ENCODE measurements around the gene CRIP3.
A peak's percentile ranks its signal among the peaks of the same experiment; 100 is the strongest.

CRIP3 gene

GRCh38 chr6:43283905-43284304 is 24.7 kb downstream of the CRIP3 start:
- H3K4me1 ChIP-seq (ENCODE audit: control insufficient read depth, insufficient read depth, low read length): no peaks in the 10 kb centered on the region
- no peak overlapping the region for H3K4me3 ChIP-seq (ENCODE audit: low read length)
- no peak overlapping the region for H3K9ac ChIP-seq (ENCODE audit: low read length)
- no peaks in the 10 kb centered on the region for H3K9me3 ChIP-seq (ENCODE audit: control insufficient read depth, low read length)
- H3K27me3 ChIP-seq (ENCODE audit: control insufficient read depth, insufficient read depth, low read length): peaks cover 17% of the 10 kb centered on the region
- no peaks in the 10 kb centered on the region for H3K36me3 ChIP-seq (ENCODE audit: control insufficient read depth, insufficient read depth, low read length)

GRCh38 chr6:43283514-43283901 is 25.1 kb downstream of the CRIP3 start:
- Histone ChIP-seq H3K4me3 (ENCODE audit: low read length) (no peak overlapping the region), H3K9me3 (ENCODE audit: control insufficient read depth, low read length) (no peaks in the 10 kb centered on the region), H3K36me3 (ENCODE audit: control insufficient read depth, insufficient read depth, low read length) (no peaks in the 10 kb centered on the region), H3K27me3 (ENCODE audit: control insufficient read depth, insufficient read depth, low read length) (peaks cover 17% of the 10 kb centered on the region), H3K4me1 (ENCODE audit: control insufficient read depth, insufficient read depth, low read length) (no peaks in the 10 kb centered on the region), H3K9ac (ENCODE audit: low read length) (no peak overlapping the region)

DNA sequence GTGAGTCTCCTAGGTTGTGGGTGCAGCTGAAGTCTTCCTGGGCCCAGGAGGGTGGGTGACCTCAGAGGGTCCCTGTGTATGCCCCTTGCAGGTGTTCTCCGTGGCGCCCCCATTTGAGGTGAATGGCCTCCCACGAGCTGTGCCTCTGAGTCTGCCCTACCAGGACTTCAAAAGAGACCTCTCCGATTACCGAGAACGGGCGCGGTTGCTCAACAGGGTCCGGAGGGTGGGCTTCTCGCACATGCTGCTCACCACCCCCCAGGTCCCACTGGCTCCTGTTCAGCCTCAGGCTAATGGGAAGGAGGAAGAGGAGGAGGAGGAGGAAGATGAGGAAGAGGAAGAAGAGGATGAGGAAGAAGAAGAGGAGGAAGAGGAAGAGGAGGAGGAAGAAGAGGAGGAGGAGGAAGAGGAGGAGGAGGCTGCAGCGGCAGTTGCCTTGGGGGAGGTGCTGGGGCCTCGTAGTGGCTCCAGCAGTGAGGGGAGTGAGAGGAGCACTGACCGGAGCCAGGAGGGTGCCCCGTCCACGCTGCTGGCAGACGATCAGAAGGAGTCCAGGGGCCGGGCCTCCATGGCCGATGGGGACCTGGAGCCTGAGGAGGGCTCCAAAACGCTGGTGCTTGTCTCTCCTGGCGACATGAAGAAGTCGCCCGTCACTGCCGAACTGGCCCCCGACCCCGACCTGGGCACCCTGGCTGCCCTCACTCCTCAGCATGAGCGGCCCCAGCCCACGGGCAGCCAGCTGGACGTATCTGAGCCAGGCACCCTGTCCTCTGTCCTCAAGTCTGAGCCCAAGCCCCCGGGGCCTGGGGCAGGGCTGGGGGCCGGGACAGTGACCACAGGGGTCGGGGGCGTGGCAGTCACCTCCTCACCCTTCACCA is 25.8 kb downstream of the CRIP3 start:
- peaks cover 17% of the 10 kb centered on the region for H3K27me3 ChIP-seq (ENCODE audit: control insufficient read depth, insufficient read depth, low read length)
- H3K4me3 ChIP-seq (ENCODE audit: low read length): no peak overlapping the region
- peaks cover 6% of the 10 kb centered on the region for H3K4me1 ChIP-seq (ENCODE audit: control insufficient read depth, insufficient read depth, low read length)
- H3K36me3 ChIP-seq (ENCODE audit: control insufficient read depth, insufficient read depth, low read length): no peaks in the 10 kb centered on the region
- no peak overlapping the region for H3K9ac ChIP-seq (ENCODE audit: low read length)
- H3K9me3 ChIP-seq (ENCODE audit: control insufficient read depth, low read length): no peaks in the 10 kb centered on the region

GRCh38 chr6:43282060-43282459 is 26.6 kb downstream of the CRIP3 start:
- peaks cover 14% of the 10 kb centered on the region for H3K4me1 ChIP-seq (ENCODE audit: control insufficient read depth, insufficient read depth, low read length)
- no peak overlapping the region for H3K9ac ChIP-seq (ENCODE audit: low read length)
- H3K4me3 ChIP-seq (ENCODE audit: low read length): no peak overlapping the region
- peaks cover 17% of the 10 kb centered on the region for H3K27me3 ChIP-seq (ENCODE audit: control insufficient read depth, insufficient read depth, low read length)
- H3K9me3 ChIP-seq (ENCODE audit: control insufficient read depth, low read length): no peaks in the 10 kb centered on the region
- H3K36me3 ChIP-seq (ENCODE audit: control insufficient read depth, insufficient read depth, low read length): no peaks in the 10 kb centered on the region

- H3K27me3 ChIP-seq (ENCODE audit: control insufficient read depth, insufficient read depth, low read length): peaks cover 17% of the 10 kb centered on the region
- H3K9me3 ChIP-seq (ENCODE audit: control insufficient read depth, low read length): no peaks in the 10 kb centered on the region
- H3K9ac ChIP-seq (ENCODE audit: low read length): no peak overlapping the region
- H3K36me3 ChIP-seq (ENCODE audit: control insufficient read depth, insufficient read depth, low read length): no peaks in the 10 kb centered on the region
- H3K4me1 ChIP-seq (ENCODE audit: control insufficient read depth, insufficient read depth, low read length): peaks cover 32% of the 10 kb centered on the region
- H3K4me3 ChIP-seq (ENCODE audit: low read length): no peak overlapping the region
Observed at GRCh38 chr6:43280234-43280633, 28.4 kb downstream of the CRIP3 start.

- Histone ChIP-seq H3K4me1 (ENCODE audit: control insufficient read depth, insufficient read depth, low read length) (peaks cover 45% of the 10 kb centered on the region), H3K9me3 (ENCODE audit: control insufficient read depth, low read length) (no peaks in the 10 kb centered on the region), H3K4me3 (ENCODE audit: low read length) (no peak overlapping the region), H3K27me3 (ENCODE audit: control insufficient read depth, insufficient read depth, low read length) (peaks cover 3% of the 10 kb centered on the region), H3K9ac (ENCODE audit: low read length) (no peak overlapping the region), H3K36me3 (ENCODE audit: control insufficient read depth, insufficient read depth, low read length) (no peaks in the 10 kb centered on the region)
Observed at GRCh38 chr6:43278524-43279078, 30.0 kb downstream of the CRIP3 start.

DNA sequence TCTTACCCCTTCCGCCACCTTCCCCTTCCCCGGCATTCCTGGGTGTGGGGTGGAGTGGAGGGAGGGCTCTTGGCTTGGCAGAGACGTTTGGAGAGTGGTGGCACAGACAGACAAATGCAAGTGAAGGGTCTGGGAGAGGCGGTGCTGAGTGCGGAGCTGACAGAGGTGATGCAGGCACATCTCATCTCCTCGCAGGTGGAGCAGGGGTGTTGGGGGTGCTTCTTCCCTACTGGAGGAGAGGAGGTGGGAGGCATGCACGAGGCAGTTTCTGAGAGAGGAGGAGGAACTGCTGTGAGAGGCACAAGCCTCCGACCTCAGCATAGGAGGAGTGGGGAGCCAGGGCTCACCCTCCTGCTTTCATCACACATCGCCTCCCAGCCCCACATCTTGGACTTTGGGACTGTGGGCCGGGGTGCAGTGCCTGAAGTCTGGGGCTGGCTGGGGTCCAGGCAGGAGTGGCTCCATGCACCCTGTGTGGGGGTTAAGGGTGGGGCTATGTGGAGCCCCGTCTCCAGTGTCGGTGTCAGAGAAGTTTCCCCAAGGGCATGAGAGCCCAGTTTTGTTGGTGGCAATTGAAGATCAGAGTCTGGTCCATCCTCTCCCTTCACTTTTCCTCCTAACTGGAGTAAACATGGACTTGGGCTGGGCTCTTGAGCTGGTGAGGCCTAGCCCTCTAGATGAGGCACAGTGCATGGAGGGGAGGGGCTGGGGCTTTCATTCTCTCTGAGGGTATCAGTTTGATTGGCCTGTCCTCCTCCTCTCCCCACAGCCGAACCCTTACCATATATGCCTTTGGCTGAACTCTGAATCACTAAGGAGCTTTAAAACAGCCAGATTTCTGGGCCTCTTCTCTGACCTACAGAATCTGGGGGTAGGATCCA is 30.7 kb downstream of the CRIP3 start:
- Histone ChIP-seq H3K4me1 (ENCODE audit: control insufficient read depth, insufficient read depth, low read length) (peaks cover 45% of the 10 kb centered on the region), H3K9ac (ENCODE audit: low read length) (no peak overlapping the region), H3K36me3 (ENCODE audit: control insufficient read depth, insufficient read depth, low read length) (no peaks in the 10 kb centered on the region), H3K27me3 (ENCODE audit: control insufficient read depth, insufficient read depth, low read length) (peaks cover 3% of the 10 kb centered on the region), H3K9me3 (ENCODE audit: control insufficient read depth, low read length) (no peaks in the 10 kb centered on the region), H3K4me3 (ENCODE audit: low read length) (no peak overlapping the region)

GRCh38 chr6:43277306-43277642 is 31.4 kb downstream of the CRIP3 start:
- H3K27me3 ChIP-seq (ENCODE audit: control insufficient read depth, insufficient read depth, low read length): peaks cover 2% of the 10 kb centered on the region
- peaks cover 45% of the 10 kb centered on the region for H3K4me1 ChIP-seq (ENCODE audit: control insufficient read depth, insufficient read depth, low read length)
- H3K36me3 ChIP-seq (ENCODE audit: control insufficient read depth, insufficient read depth, low read length): no peaks in the 10 kb centered on the region
- H3K9ac ChIP-seq (ENCODE audit: low read length): peak overlapping the region; percentile 15
- H3K9me3 ChIP-seq (ENCODE audit: control insufficient read depth, low read length): no peaks in the 10 kb centered on the region
- no peak overlapping the region for H3K4me3 ChIP-seq (ENCODE audit: low read length)

- Histone ChIP-seq H3K4me3 (ENCODE audit: low read length) (no peak overlapping the region), H3K9ac (ENCODE audit: low read length) (peak overlapping the region; percentile 15), H3K9me3 (ENCODE audit: control insufficient read depth, low read length) (no peaks in the 10 kb centered on the region), H3K36me3 (ENCODE audit: control insufficient read depth, insufficient read depth, low read length) (no peaks in the 10 kb centered on the region), H3K4me1 (ENCODE audit: control insufficient read depth, insufficient read depth, low read length) (peaks cover 45% of the 10 kb centered on the region), H3K27me3 (ENCODE audit: control insufficient read depth, insufficient read depth, low read length) (no peaks in the 10 kb centered on the region)
Observed at GRCh38 chr6:43276577-43277305, 31.9 kb downstream of the CRIP3 start.

GRCh38 chr6:43275801-43276576 is 32.6 kb downstream of the CRIP3 start:
- H3K9ac ChIP-seq (ENCODE audit: low read length): no peak overlapping the region
- H3K4me1 ChIP-seq (ENCODE audit: control insufficient read depth, insufficient read depth, low read length): peaks cover 45% of the 10 kb centered on the region
- no peak overlapping the region for H3K4me3 ChIP-seq (ENCODE audit: low read length)
- H3K36me3 ChIP-seq (ENCODE audit: control insufficient read depth, insufficient read depth, low read length): no peaks in the 10 kb centered on the region
- no peaks in the 10 kb centered on the region for H3K9me3 ChIP-seq (ENCODE audit: control insufficient read depth, low read length)
- H3K27me3 ChIP-seq (ENCODE audit: control insufficient read depth, insufficient read depth, low read length): no peaks in the 10 kb centered on the region

DNA sequence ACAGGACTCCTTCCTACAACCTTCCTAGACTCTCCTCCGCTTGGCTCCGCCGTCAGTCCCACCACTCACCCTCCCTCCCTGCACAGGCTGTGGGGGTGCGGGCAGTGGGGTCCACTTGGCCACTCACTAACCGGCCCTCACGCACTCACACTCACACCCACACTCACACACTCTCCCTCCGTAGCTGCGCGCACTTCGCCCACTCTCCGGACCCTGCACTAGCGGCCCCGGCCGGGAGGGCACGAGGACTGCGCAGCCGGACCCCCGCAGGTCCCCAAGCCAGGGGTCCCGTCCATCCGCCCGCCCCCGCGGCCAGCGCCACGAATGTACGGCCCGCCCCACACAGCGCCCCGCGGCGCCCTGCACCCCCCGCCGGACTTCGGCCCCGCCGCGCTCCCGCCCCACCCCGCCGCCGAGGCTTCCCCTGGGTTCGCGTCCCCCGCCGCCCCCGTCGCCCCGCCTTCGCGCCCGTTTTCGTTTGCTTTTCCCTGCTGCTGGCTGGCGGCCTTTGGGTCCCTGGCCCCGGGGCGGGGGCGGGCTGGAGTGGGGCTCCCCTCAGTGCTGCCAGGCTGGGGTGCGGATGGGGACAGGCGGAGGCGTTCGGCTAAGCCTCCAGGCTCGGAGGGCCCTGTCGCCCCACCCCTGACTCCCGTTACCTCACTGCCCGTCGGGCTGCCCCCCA is 33.6 kb downstream of the CRIP3 start:
- Histone ChIP-seq H3K9ac (ENCODE audit: low read length) (peak overlapping the region; percentile 50), H3K4me3 (ENCODE audit: low read length) (no peak overlapping the region), H3K27me3 (ENCODE audit: control insufficient read depth, insufficient read depth, low read length) (no peaks in the 10 kb centered on the region), H3K4me1 (ENCODE audit: control insufficient read depth, insufficient read depth, low read length) (peaks cover 53% of the 10 kb centered on the region), H3K9me3 (ENCODE audit: control insufficient read depth, low read length) (no peaks in the 10 kb centered on the region), H3K36me3 (ENCODE audit: control insufficient read depth, insufficient read depth, low read length) (no peaks in the 10 kb centered on the region)

Data from mucosa of stomach (tissue), 1 donor.